Activated naive CD8-positive, alpha-beta T cell treated with anti-CD3 and anti-CD28 coated beads, Interleukin-2, amount 10 ng/mL, durations not matched to agents 7 days and 5 days (primary cell): ENCODE results near the gene ZYX. TPM values are rescaled to one million over a fixed set of nuclear protein-coding genes. Genes with fewer than 3 reads are reported as not detected.
"Not testable (repeated sequence)": the region's sequence is repeated elsewhere in the genome, so short reads cannot be mapped to it uniquely, and the experiment has no call there.

Experiments used
- ATAC-seq: fragments of 150-1000 bp; cut with Tn5 transposase; one replicate; pipeline ENCODE4 v1.10.0; 2021; ENCODE audit warnings: low read depth, moderate library complexity
- POLR2A ChIA-PET: fragments of 350-600 bp; sonication (Branson Sonifier 250); formaldehyde crosslinking; loops from one replicate; lab custom pipeline; 2021; ENCODE audit warnings: antibody characterized with exemption; lab: Charles Lee
- DNase-seq: peaks from one replicate; pipeline ENCODE4 v3.0.0; 2021
- H3K27ac Mint-ChIP-seq: one replicate; pipeline ENCODE4 v1.8.0; 2022; ENCODE audit warnings: mild to moderate bottlenecking, mixed read lengths
- H3K27me3 Mint-ChIP-seq: one replicate; pipeline ENCODE4 v1.8.0; 2022; ENCODE audit warnings: mild to moderate bottlenecking, moderate library complexity, mixed read lengths
- H3K36me3 Mint-ChIP-seq: one replicate; pipeline ENCODE4 v1.8.0; 2021; ENCODE audit warnings: mild to moderate bottlenecking, mixed read lengths
- H3K4me1 Mint-ChIP-seq: one replicate; pipeline ENCODE4 v1.8.0; 2021; ENCODE audit warnings: mixed read lengths
- H3K4me3 Mint-ChIP-seq: one replicate; pipeline ENCODE4 v1.8.0; 2022; ENCODE audit warnings: mild to moderate bottlenecking, moderate library complexity, mixed read lengths
- H3K9me3 Mint-ChIP-seq: one replicate; pipeline ENCODE4 v1.8.0; 2021; ENCODE audit warnings: mixed read lengths
- total RNA-seq, 2 experiments: library from RNA; stranded (reverse); gene quantifications; one replicate each; pipeline ENCODE4 v1.2.3, GENCODE V29; 2021

ZYX gene
- total RNA-seq, 2 experiments from 2014 or later: 199 to 200 TPM

DNA sequence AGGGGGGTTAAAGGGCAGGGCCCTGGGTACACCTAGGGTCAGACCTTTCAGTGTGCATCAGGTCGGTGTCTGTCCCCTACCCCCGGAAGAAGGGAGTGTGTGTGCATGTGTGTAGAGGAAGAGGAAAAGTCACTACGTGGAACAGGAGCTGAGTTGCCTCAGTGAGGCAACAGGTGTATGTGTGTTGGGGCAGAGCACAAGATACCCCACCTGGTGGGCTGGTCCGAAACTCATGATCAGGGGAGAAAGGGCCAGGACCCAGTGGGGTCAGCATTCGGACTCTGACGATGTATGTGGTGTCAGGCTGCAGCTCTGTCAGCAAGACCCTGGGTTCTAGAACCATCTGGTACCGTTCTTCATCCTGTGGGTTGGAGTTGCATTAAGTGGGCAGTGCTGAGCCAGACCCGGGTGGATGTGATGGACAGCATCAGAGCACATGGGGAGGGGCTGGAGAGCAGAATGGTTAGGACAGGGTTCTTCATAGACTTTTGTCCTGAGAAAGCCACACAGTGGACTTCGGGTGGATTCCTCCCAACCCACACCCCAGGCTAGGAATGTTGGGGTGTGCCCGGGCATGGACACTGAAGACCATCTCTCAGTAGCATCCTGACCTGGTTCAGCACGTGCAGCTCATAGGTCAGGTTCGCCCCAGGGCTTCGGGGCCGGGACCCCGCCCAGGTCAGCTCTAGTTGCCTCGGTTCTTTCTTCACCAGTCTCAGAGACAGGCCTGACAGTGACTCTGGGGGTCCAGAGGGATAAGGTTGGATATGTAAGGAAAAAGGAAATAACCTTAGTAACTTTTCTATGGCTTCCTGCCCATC lies 16.8 kb downstream of the ZYX start:
- ATAC-seq (no peak), DNase-seq (no peak)
- peak overlapping the region; percentile 49 for H3K27ac Mint-ChIP-seq
- no peaks in the 10 kb centered on the region for H3K27me3 Mint-ChIP-seq
- H3K9me3 Mint-ChIP-seq: no peaks in the 10 kb centered on the region
- peaks cover 10% of the 10 kb centered on the region for H3K36me3 Mint-ChIP-seq
- H3K4me3 Mint-ChIP-seq: no peak overlapping the region
- POLR2A ChIA-PET: interaction anchor here (1.5 kb wide), 2 partner anchors 9 to 18 kb away, joined by 3 to 5 read pairs; no protein-coding TSS in a partner anchor
- H3K4me1 Mint-ChIP-seq: peaks cover 12% of the 10 kb centered on the region

DNA sequence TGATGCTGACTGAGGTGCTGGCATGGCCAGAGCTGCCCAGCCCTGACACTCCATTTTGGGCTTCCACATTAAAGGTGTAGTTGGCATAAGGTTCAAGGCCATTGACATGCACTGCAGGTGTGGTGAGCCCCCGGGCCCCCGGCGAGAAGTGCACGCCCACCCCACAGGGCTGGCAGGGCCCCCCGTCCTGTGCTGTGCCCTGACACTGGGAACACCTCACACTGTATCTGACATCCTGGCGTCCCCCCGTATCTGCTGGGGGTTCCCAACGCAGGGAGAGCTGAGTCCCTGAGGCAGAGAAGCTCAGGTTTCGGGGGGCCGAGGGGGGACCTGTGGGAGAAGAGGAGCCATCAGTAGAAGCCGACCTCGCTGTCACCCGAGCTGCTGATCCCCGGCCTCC lies 17.5 kb downstream of the ZYX start:
- ATAC-seq: no peak
- Mint-ChIP-seq H3K27me3 (no peaks in the 10 kb centered on the region), H3K36me3 (peaks cover 9% of the 10 kb centered on the region), H3K4me1 (peaks cover 12% of the 10 kb centered on the region), H3K27ac (no peak overlapping the region), H3K4me3 (no peak overlapping the region), H3K9me3 (no peaks in the 10 kb centered on the region)
- POLR2A ChIA-PET: no interaction called here
- DNase-seq: no peak

DNA sequence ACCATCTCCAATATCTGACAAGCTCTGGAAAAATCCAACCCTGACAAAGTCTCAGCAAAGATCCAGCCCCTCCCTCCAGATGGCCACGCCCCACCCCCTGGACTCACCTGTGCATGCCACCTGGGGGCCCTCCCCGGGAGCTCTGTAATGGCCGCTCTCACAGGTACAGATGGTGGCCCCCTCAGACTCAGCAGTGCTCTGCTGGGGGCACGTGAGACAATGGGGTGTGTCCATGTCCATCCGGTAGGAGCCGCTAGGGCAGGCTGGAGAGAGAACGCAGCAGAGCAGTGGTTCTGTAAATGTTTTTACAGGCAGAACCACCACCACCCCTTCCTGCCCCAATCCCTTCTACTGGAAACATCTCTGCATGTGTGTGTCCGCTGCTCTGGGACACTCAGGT lies 18.0 kb downstream of the ZYX start:
- Mint-ChIP-seq H3K4me1 (peaks cover 12% of the 10 kb centered on the region), H3K27ac (no peak overlapping the region), H3K36me3 (peaks cover 8% of the 10 kb centered on the region), H3K4me3 (no peak overlapping the region), H3K27me3 (no peaks in the 10 kb centered on the region), H3K9me3 (no peaks in the 10 kb centered on the region)
- POLR2A ChIA-PET: no interaction called here
- ATAC-seq (no peak), DNase-seq (no peak)

DNA sequence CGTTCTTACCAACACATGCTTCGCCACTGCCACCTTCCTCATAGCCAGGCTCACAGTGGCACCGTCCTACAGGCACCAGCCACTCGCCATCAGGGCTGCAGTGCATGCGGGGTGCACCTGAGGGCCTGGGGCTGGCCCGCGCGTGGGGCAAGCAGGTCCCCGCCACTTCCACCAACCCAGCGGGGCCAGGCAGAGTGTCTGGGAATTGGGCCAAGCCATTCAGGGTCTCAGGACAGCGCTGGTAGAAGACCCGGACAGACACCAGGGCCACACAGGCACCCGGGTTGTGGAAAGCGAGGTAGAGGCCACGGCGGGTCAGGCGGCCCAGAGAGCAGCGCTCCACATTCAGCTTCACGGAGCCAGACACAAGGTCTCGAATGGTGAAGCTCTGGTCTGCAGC lies 18.5 kb downstream of the ZYX start:
- Mint-ChIP-seq H3K27ac (no peak overlapping the region), H3K27me3 (no peaks in the 10 kb centered on the region), H3K4me3 (no peak overlapping the region), H3K4me1 (peaks cover 12% of the 10 kb centered on the region), H3K36me3 (peaks cover 10% of the 10 kb centered on the region), H3K9me3 (no peaks in the 10 kb centered on the region)
- ATAC-seq (no peak), DNase-seq (no peak)
- POLR2A ChIA-PET: no interaction called here

DNA sequence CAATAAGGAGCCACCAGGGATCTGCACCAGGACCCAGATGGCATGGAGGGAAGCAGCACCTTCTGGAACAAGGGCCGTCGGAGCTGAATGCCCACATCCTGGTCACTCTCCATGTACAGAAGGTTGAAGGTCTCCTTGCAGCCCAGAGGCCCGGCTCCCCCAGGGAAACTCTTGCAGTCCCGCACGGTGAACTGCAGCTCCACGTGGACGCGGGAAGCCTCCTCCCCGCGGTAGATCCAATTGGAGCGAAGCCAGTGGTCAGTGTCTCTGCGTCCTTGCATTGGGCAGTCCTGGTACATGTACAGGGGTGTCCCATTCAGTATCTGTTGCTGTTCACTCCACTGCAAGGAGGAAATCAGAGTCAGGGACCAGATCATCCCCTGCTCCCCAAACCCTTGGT lies 20.1 kb downstream of the ZYX start:
- POLR2A ChIA-PET: interaction anchor here (1.3 kb wide), 1 partner anchor 17 kb away, joined by 4 read pairs; no protein-coding TSS in a partner anchor
- H3K27ac Mint-ChIP-seq: no peak overlapping the region
- DNase-seq (no peak), ATAC-seq (no peak)
- peaks cover 11% of the 10 kb centered on the region for H3K4me1 Mint-ChIP-seq
- H3K27me3 Mint-ChIP-seq: no peaks in the 10 kb centered on the region
- no peaks in the 10 kb centered on the region for H3K9me3 Mint-ChIP-seq
- peaks cover 9% of the 10 kb centered on the region for H3K36me3 Mint-ChIP-seq
- H3K4me3 Mint-ChIP-seq: no peak overlapping the region

DNA sequence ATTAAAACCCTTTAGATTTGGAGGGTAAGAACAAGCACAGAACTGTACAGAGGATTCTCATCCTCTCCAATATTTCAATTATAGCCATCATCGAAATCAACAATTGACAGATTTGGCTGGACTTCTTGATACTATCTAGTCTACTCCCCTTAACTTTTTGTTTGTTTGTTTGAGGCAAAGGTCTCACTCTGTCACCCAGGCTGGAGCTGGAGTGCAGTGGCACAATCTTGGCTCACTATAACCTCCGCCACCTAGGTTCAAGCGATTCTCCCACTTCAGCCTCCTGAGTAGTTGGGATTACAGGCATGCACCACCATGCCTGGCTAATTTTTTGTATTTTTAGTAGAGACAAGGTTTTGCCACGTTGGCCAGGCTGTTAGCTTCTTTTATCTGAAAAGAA lies 21.1 kb downstream of the ZYX start:
- POLR2A ChIA-PET: interaction anchor here (1.1 to 1.3 kb wide), 2 partner anchors 18 to 22 kb away, joined by 3 to 4 read pairs; no protein-coding TSS in a partner anchor

DNA sequence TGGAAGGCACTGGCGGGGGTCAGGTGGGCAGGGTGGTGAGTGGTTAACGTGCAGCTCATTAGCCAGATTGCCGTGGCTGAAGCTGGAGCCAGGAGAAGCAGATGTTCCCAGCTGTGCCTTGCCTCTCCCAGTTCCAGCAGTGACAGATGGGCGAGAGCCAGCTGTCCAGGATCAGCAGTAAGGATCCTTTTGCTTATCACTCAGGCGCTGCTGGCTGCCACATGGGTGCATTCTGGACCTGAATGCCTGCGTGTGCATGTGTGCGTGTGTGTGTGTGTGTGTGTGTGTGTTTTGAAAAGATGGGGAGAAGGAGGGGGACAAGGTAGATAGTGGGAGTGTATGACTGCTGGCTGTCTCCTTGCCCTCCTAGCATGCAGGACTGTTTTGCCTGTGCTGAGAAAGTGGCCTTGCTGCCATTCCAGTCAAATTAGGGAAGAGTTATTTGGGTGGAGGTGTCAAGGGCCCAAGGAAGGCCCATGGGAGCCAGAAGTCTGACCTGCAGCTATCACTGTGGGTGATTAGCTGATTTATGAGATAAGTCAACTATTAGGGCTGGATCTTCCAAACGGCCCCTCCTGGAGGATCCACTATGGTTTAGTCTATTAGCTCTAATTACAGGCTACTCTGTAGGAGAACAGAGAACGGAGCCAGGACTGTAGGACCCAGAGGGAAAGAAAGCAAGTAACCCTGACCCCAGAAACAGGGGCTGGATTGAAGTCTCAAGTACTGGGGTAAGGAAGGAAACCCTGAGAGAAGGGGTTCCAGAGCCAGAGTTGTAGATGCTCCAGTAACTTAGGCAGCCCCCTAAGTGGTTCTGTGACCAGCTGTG lies 24.2 kb downstream of the ZYX start:
- no peak for DNase-seq
- H3K36me3 Mint-ChIP-seq: peaks cover 11% of the 10 kb centered on the region
- peaks cover 31% of the 10 kb centered on the region for H3K4me1 Mint-ChIP-seq
- no peak for ATAC-seq
- no peak overlapping the region for H3K27ac Mint-ChIP-seq
- peaks cover 2% of the 10 kb centered on the region for H3K27me3 Mint-ChIP-seq
- H3K9me3 Mint-ChIP-seq: no peaks in the 10 kb centered on the region
- H3K4me3 Mint-ChIP-seq: no peak overlapping the region
- POLR2A ChIA-PET: interaction anchor here (1.0 to 5.5 kb wide), 3 partner anchors 15 to 24 kb away, joined by 3 to 44 read pairs (median 40); partner anchors contain the start of gene ZYX

More for the DNA sequence above, 21.1 kb downstream of the ZYX start:
- peaks cover 17% of the 10 kb centered on the region for H3K4me1 Mint-ChIP-seq
- H3K9me3 Mint-ChIP-seq, H3K36me3 Mint-ChIP-seq, H3K27me3 Mint-ChIP-seq, DNase-seq, H3K27ac Mint-ChIP-seq, ATAC-seq, H3K4me3 Mint-ChIP-seq: not testable (repeated sequence)

DNA sequence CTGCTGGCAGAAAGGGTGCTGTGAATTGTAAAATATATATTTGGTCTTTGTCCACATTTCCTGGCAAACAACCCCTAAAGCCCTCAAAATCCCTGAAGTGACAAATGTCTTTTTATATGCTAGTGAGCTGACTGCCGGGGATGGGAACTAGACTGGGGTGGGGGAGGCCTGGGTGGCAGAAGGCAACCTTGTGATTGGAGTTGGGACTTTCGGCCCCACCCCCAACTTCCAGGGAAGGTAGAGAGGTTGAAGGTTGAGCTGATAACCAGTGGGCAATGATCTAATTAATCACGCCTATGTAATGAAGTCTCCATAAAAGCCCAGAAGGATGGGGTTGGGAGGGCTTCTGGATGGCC lies 24.8 kb downstream of the ZYX start:
- Mint-ChIP-seq H3K9me3 (no peaks in the 10 kb centered on the region), H3K4me1 (peaks cover 34% of the 10 kb centered on the region), H3K27me3 (peaks cover 2% of the 10 kb centered on the region), H3K4me3 (no peak overlapping the region), H3K36me3 (peaks cover 11% of the 10 kb centered on the region), H3K27ac (no peak overlapping the region)
- POLR2A ChIA-PET: interaction anchor here (1.0 to 5.5 kb wide), 4 partner anchors 15 to 25 kb away, joined by 3 to 44 read pairs (median 25); partner anchors contain the start of gene ZYX
- no peak for DNase-seq
- ATAC-seq: no peak

DNA sequence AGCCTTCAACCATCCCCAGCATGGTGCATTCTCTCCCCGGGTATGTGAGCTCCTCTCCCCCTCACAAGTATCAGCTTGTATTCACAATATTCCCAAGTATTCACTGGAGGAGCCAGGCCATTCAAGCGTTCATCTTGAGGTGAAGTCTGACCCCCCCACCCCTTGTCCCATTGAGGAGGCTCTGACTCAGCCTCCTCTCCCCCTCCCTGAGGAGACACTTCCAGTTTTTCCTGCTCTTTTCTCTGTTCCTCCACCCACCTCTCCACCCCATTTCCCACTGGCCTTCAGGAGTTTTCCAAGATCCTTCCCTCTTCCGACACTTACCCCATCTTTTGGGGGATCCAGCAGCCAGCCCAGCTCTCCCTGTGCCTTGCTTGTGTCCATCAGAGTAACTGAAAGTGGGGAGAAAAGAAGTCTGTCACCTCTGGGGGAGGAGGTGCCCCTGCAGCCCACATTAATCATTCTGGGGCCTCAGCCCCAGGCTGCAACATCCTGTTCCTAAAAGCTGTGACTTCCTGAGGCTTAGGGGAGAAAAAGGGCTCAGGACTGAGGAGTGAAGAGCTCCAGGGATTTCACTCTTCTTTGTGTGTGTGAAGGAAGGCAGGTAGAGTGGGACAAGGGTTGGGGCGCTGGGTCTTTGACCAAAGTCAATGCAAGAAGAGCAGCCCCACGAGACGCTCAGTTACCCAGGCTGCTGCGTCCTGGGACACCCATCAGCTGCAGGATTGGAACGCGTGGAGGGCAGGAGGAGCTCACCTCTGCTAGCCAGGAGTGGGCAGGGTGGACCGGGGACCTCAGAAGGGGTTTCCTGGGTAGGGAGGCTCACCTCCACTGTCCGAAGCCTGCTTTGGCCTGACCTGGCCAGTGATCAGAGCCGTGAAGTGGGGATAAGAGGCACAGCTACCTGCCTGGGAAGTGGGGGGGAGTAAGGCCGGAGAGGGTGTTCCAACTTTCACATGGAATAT lies 26.4 kb downstream of the ZYX start:
- ATAC-seq (peak; percentile 78), DNase-seq (peak; percentile 57)
- Mint-ChIP-seq H3K4me1 (peaks cover 34% of the 10 kb centered on the region), H3K27ac (peak overlapping the region; percentile 87), H3K9me3 (no peaks in the 10 kb centered on the region), H3K36me3 (peaks cover 11% of the 10 kb centered on the region), H3K4me3 (peak overlapping the region; percentile 89), H3K27me3 (peaks cover 2% of the 10 kb centered on the region)
- POLR2A ChIA-PET: interaction anchor here (0.7 to 5.5 kb wide), 9 partner anchors 11 to 167 kb away, joined by 3 to 44 read pairs (median 9); partner anchors contain the start of gene ZYX

DNA sequence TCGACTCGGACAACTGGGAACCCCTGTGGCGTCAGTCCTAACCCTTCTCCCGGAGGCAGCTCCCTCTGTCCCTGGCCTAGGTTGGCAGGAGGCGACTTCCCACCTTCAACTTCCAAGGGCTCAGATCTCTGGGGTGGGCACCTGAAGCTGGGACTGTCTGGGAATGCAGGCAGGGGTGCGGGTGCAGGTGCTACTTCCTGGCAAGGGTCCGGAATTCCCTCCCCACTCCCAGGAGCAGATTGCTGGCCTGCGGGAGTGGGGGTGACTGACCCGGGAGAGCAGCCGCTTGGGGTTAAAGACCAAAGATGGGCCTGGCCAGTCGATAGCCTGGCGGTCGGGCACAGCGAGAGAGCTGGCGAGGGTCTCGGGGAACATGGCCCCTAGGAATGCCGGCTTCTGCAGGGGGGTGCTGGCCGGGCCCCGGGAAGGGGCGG lies 27.1 kb downstream of the ZYX start:
- Mint-ChIP-seq H3K27me3 (peaks cover 2% of the 10 kb centered on the region), H3K4me1 (peaks cover 33% of the 10 kb centered on the region), H3K36me3 (peaks cover 10% of the 10 kb centered on the region), H3K4me3 (peak overlapping the region; percentile 89), H3K27ac (peak overlapping the region; percentile 87), H3K9me3 (no peaks in the 10 kb centered on the region)
- peak; percentile 41 for DNase-seq
- peak; percentile 9 for ATAC-seq
- POLR2A ChIA-PET: interaction anchor here (0.7 to 5.5 kb wide), 9 partner anchors 17 to 168 kb away, joined by 3 to 44 read pairs (median 9); partner anchors contain the start of gene ZYX

DNA sequence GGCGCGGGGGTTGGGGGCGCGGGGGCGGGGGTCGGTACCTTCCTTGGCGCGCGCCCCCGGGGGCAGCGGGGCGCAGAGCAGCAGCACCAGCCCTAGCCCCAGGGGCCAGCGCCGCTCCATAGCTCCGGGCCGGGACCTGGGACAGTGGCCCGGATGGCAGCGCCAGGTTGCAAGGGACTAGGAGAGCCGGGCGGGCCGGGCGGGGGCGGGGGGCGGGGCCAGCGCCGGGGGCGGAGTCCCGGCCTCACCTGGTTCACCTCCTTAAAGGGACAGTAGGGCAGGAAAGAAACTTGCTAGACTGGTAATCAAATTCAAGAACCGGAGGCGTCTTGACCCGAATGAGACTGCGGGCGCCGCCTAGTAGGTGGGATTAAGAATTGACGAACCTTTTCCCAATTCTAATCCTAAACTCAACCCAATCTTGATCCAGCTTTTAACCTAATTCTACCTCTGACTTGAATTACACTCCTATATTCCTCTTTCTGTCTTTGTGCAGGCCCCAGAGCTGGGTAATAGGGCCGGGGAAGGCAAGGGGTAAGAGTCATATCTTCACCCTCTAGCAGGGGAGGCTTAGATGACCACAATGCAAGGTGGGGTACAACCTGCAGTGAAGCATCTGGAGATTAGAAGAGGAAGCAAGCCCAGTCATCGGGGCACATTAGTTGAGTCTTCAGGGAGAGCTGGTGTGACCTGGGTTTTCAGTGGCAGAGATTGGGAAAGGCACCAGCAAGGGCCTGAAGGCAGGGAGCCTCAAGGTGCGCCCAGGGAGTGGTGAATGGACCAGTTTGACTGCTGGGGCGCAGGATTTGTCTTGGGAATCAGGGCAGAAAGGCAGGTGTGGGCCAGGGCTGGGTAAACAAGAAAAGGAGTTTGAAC lies 27.8 kb downstream of the ZYX start, which contains the start of gene EPHA1:
Gene EPHA1 (minus strand): TSS at position 171 of the 876 bp plus-strand sequence. CDS start 51 bp downstream, at position 120.
- Mint-ChIP-seq H3K27ac (peak within 1 kb of the TSS; percentile 87), H3K27me3 (peaks cover 2% of the 10 kb centered on the region), H3K4me1 (peaks cover 33% of the 10 kb centered on the region), H3K4me3 (peak within 1 kb of the TSS; percentile 89), H3K36me3 (peaks cover 10% of the 10 kb centered on the region), H3K9me3 (no peaks in the 10 kb centered on the region)
- DNase-seq (peak; percentile 45), ATAC-seq (peak; percentile 71)
- POLR2A ChIA-PET: interaction anchor here (0.6 to 5.5 kb wide), 7 partner anchors 18 to 168 kb away, joined by 4 to 44 read pairs (median 6); partner anchors contain the start of gene ZYX
